Central memory CD8-positive, alpha-beta T cell (primary cell): ENCODE measurements around the gene SKIC2.

ENCODE experiments used
- ATAC-seq: fragments of 150-1000 bp; cut with Tn5 transposase; replicated peaks from 2 replicates; pipeline ENCODE4 v1.10.0; 2022; ENCODE audit warnings: mild to moderate bottlenecking, moderate FRiP score, moderate number of reproducible peaks; ENCODE audit not compliant: poor library complexity, severe bottlenecking; ENCODE audit errors: extremely low read depth
- DNase-seq, 2 donors: peaks; one replicate each; pipeline ENCODE4 v3.0.0; 2021; ENCODE audit warnings: low spot score in 2 of 2
- H3K27ac Mint-ChIP-seq: one replicate; pipeline ENCODE4 v1.8.0; 2022; ENCODE audit warnings: low read depth, mild to moderate bottlenecking, moderate library complexity, mixed read lengths
- H3K27me3 Mint-ChIP-seq: one replicate; pipeline ENCODE4 v1.8.0; 2022; ENCODE audit warnings: mixed read lengths
- H3K36me3 Mint-ChIP-seq: one replicate; pipeline ENCODE4 v1.8.0; 2022; ENCODE audit warnings: mild to moderate bottlenecking, moderate library complexity, mixed read lengths; ENCODE audit not compliant: insufficient read depth
- H3K4me1 Mint-ChIP-seq: one replicate; pipeline ENCODE4 v1.8.0; 2022; ENCODE audit warnings: mixed read lengths
- H3K4me3 Mint-ChIP-seq: one replicate; pipeline ENCODE4 v1.8.0; 2022; ENCODE audit warnings: mild to moderate bottlenecking, moderate library complexity, mixed read lengths
- H3K9me3 Mint-ChIP-seq: one replicate; pipeline ENCODE4 v1.8.0; 2022; ENCODE audit warnings: mixed read lengths

SKIC2 gene

DNA sequence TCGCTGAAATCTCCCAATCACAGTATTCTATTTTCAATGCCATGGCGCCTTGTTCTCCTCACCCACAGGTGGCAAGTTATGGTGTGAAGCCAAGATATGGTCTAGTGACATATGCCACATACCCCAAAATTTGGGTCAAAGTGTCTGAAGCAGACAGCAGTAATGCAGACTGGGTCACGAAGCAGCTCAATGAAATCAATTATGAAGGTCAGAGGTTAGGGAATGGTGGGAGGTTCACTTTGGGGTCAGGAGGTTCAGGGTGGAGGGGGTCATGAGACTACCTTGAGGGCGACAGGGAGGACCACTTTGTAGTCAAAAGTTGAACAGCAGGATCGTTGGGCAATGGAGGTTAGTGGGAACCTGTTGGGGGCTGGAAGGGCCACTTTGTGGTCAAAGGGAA, 10.7 kb upstream of the SKIC2 start:
- no peak overlapping the region for H3K27ac Mint-ChIP-seq
- no peak overlapping the region for H3K4me3 Mint-ChIP-seq
- peaks cover 18% of the 10 kb centered on the region for H3K36me3 Mint-ChIP-seq
- no peaks in the 10 kb centered on the region for H3K4me1 Mint-ChIP-seq
- ATAC-seq, result no peak
- H3K27me3 Mint-ChIP-seq, result peaks cover 25% of the 10 kb centered on the region
- DNase-seq, result no peak
- no peaks in the 10 kb centered on the region for H3K9me3 Mint-ChIP-seq

DNA sequence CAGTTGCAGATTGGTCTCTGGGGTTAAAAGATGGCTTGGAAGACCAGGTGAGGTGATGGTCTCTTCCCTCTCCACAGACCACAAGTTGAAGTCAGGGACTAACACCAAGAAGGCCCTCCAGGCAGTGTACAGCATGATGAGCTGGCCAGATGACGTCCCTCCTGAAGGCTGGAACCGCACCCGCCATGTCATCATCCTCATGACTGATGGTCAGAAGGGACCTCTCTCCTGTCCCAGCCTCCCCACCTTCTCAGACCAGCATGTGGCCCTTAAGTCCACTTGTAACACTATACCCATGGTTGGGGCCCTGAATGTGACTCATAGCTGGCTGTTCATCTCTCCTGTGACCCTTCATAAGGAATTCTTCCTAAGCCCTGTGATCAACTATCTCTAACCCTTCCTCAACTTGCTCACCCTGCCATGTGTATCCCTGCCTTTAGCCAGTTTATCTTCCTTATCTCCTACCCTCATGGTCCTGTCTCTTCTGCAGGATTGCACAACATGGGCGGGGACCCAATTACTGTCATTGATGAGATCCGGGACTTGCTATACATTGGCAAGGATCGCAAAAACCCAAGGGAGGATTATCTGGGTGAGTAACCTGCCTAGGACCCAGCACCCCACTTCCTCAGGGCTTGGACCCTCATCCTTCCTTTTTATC, 10.1 kb upstream of the SKIC2 start:
- H3K9me3 Mint-ChIP-seq, result no peaks in the 10 kb centered on the region
- DNase-seq, result no peak
- ATAC-seq, result no peak
- peaks cover 22% of the 10 kb centered on the region for H3K36me3 Mint-ChIP-seq
- no peak overlapping the region for H3K4me3 Mint-ChIP-seq
- peaks cover 21% of the 10 kb centered on the region for H3K27me3 Mint-ChIP-seq
- no peaks in the 10 kb centered on the region for H3K4me1 Mint-ChIP-seq
- no peak overlapping the region for H3K27ac Mint-ChIP-seq

DNA sequence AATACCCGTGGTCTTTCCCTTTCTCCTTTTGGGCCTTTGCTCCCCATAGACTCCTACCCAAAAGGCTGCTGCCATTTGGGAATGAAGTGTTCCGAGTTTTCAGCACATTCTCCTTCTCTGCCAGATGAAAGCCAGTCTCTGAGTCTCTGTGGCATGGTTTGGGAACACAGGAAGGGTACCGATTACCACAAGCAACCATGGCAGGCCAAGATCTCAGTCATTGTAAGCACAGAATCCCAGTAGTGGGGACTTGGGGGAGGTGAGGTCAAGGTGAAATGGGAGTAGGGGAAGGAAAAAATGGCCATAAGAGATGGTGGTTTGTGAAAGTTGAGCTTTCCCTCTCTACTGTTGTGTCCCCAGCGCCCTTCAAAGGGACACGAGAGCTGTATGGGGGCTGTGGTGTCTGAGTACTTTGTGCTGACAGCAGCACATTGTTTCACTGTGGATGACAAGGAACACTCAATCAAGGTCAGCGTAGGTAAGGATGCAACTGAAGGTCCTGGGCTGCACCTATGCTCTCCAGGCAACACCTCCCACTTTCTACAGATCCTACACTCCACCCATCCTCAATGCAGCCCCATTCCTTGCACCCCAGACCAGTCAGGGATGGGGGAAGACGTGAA, 8.9 kb upstream of the SKIC2 start:
- DNase-seq (no peak), ATAC-seq (no peak)
- Mint-ChIP-seq H3K4me1 (no peaks in the 10 kb centered on the region), H3K36me3 (peaks cover 33% of the 10 kb centered on the region), H3K4me3 (no peak overlapping the region), H3K9me3 (no peaks in the 10 kb centered on the region), H3K27me3 (peaks cover 9% of the 10 kb centered on the region), H3K27ac (no peak overlapping the region)

DNA sequence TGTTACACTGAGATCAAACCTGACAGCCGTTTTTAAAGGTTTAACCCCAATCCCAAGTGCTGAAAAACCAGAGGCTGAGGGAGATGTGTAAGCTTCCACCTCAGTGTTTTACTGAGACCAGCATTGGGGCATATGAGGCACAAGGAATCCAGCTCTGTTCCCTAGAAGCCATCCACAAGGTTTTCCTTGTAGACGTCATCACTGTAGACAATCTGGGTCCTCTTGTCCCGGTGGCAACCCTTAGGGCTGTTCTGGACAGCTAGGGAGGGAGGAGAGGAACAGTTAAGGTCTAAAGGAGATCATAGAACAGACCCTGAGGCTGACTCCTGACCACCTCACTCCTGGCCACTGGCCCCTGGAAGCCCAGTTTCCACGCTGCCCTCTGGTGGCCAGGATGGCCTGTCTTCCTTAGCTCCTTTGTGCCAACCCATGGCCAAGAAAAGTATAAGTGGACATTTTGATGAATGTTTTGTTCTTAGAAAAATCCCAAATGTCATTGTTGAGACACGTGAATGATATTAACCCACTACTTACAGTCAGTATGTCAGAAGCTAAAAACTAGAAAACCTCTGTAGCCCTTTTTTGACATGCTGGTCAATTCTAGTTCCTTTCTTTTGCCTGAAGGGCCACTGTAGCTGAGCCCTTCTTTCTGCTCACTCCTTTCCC, 6.7 kb upstream of the SKIC2 start:
- no peak for ATAC-seq
- peaks cover 5% of the 10 kb centered on the region for H3K4me1 Mint-ChIP-seq
- H3K36me3 Mint-ChIP-seq, result peaks cover 47% of the 10 kb centered on the region
- DNase-seq, result no peak
- no peaks in the 10 kb centered on the region for H3K27me3 Mint-ChIP-seq
- H3K4me3 Mint-ChIP-seq, result no peak overlapping the region
- H3K27ac Mint-ChIP-seq, result no peak overlapping the region
- H3K9me3 Mint-ChIP-seq, result no peaks in the 10 kb centered on the region

DNA sequence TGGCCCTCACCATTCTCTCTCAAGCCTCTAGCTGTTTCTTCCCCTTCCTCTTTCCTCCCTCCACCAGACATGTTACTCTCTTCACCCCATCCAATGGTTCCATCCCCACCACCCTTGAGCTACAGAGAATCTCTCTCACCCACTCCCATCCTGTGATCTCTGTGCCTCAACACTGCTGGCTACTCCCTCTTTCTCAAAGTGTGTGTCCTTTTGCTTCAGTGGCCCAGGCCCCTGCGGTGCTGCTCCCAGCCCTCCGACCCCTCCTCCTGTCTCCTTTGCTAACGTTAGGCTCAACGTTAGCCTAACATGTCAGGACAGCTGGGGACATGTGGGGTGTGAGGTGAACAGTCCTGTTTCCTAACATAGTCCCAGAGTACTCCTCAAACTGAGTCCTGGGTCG, 6.1 kb upstream of the SKIC2 start:
- DNase-seq (no peak), ATAC-seq (no peak)
- H3K4me3 Mint-ChIP-seq, result no peak overlapping the region
- H3K27me3 Mint-ChIP-seq, result no peaks in the 10 kb centered on the region
- H3K27ac Mint-ChIP-seq, result no peak overlapping the region
- no peaks in the 10 kb centered on the region for H3K9me3 Mint-ChIP-seq
- H3K36me3 Mint-ChIP-seq, result peaks cover 48% of the 10 kb centered on the region
- peaks cover 11% of the 10 kb centered on the region for H3K4me1 Mint-ChIP-seq

DNA sequence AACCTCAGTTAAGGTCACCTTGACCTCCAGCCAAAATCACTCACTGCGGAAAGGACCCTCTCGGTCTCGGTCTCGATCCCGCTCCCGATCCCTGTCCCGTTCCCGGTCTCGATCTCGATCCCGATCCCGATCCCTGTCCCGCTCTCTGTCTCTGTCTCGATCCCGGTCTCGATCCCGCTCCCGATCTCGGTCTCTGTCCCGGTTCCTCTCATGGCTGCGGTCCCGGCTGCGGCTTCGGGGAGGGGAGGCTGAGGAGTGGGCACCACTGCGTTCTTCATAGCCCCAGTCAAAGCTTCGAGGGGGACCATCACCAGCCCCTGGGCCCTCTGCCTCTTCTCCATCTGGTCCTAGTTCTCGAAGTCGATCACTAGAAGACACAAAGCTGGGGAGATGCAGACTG, 4.5 kb upstream of the SKIC2 start:
- Mint-ChIP-seq H3K27ac (no peak overlapping the region), H3K9me3 (no peaks in the 10 kb centered on the region), H3K36me3 (peaks cover 54% of the 10 kb centered on the region), H3K4me1 (peaks cover 25% of the 10 kb centered on the region), H3K27me3 (no peaks in the 10 kb centered on the region), H3K4me3 (no peak overlapping the region)
- DNase-seq (no peak), ATAC-seq (no peak)

DNA sequence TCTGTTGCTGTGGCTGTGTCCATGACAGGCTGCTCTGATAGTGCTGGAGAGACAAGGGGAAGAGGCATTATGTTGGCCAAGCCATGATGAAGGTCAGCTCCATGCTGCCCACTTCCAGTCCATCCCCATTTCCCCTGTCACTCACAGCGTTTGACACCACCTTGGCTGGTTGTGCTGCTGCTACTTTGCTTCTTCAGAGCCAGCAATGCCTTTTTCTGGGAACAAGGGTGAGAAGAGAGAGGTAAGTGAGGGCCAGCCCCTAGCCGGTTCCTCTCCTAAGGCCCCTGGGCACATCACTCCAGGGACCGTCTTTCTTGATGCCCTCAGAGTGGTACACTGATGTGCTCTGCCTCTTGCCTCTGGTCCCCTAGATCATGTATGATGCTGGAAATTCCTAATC, 2.2 kb upstream of the SKIC2 start:
- H3K36me3 Mint-ChIP-seq, result peaks cover 53% of the 10 kb centered on the region
- no peak for DNase-seq
- H3K9me3 Mint-ChIP-seq, result no peaks in the 10 kb centered on the region
- H3K27me3 Mint-ChIP-seq, result no peaks in the 10 kb centered on the region
- ATAC-seq, result no peak
- H3K27ac Mint-ChIP-seq, result peak overlapping the region; percentile 98
- peak overlapping the region; percentile 90 for H3K4me3 Mint-ChIP-seq
- peaks cover 38% of the 10 kb centered on the region for H3K4me1 Mint-ChIP-seq

DNA sequence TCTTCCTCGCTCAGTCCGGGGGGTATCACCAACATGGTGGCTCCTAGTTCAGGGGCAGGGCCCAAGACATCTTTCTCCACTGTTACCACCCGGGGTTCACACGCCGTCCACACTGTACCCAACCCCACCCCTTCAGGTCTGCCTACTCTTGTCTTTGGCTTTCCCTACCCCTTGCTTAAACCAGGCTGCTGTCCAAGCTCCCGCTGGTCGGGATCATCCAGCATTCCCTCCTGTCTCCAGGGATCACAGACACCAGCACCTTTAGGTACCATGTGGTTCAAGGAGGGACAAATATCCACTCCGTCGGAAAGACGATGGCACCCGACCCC, 599 bp upstream of the SKIC2 start:
- Mint-ChIP-seq H3K4me1 (peaks cover 47% of the 10 kb centered on the region), H3K27me3 (no peaks in the 10 kb centered on the region), H3K36me3 (peaks cover 55% of the 10 kb centered on the region), H3K4me3 (peak overlapping the region; percentile 90), H3K9me3 (no peaks in the 10 kb centered on the region), H3K27ac (peak overlapping the region; percentile 98)
- ATAC-seq (no peak), DNase-seq (no peak)

DNA sequence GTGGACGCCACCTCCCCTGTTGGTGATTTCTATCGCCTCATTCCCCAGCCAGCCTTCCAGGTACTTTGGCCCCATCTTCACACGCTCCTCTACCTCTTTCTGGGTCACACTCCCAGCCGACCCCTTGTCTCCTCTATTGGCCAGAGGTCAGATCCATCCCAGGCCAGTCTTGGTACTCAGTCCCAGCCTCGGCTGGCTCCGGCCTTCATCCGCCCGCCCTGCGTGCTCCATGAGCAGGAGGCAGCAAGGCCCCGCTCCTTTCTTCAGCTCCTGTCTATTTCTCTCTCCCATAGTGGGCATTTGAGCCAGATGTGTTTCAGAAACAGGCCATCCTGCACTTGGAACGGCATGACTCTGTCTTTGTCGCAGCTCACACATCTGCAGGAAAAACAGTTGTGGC, 2.6 kb downstream of the SKIC2 start:
- Mint-ChIP-seq H3K36me3 (peaks cover 45% of the 10 kb centered on the region), H3K27ac (peak overlapping the region; percentile 98)

DNA sequence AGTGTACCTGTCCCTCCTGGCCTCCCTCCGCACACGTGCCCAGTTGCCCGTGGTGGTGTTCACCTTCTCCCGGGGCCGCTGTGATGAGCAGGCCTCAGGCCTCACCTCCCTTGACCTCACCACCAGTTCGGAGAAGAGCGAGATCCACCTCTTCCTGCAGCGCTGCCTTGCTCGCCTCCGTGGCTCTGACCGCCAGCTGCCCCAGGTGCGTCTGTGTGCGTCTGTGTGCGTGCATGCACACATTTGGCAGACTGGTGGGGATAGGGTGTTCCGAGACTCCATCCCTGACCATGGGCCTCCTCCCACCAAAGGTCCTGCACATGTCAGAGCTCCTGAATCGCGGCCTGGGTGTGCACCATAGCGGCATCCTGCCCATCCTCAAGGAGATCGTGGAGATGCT, 4.9 kb downstream of the SKIC2 start:
- Mint-ChIP-seq H3K4me3 (no peak overlapping the region), H3K36me3 (peaks cover 48% of the 10 kb centered on the region), H3K27me3 (no peaks in the 10 kb centered on the region), H3K27ac (no peak overlapping the region), H3K4me1 (peaks cover 38% of the 10 kb centered on the region), H3K9me3 (no peaks in the 10 kb centered on the region)
- ATAC-seq (no peak), DNase-seq (no peak)

More for the DNA sequence above, 2.6 kb downstream of the SKIC2 start:
- ATAC-seq (no peak), DNase-seq (no peak)
- peaks cover 47% of the 10 kb centered on the region for H3K4me1 Mint-ChIP-seq
- no peaks in the 10 kb centered on the region for H3K27me3 Mint-ChIP-seq
- no peaks in the 10 kb centered on the region for H3K9me3 Mint-ChIP-seq
- no peak overlapping the region for H3K4me3 Mint-ChIP-seq

DNA sequence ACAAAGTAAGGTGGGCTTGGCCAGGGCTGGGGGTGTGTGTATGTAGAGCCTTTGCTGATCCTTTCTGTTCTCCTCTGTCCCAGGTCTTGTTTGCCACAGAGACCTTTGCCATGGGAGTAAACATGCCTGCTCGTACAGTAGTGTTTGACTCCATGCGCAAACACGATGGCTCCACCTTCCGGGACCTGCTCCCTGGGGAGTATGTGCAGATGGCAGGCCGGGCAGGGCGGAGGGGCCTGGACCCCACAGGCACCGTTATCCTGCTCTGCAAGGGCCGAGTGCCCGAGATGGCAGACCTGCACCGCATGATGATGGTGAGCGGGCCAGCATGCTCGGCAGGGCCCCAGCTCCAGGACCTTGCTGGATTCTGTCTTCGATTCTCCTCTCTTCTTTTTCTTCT, 6.7 kb downstream of the SKIC2 start:
- Mint-ChIP-seq H3K4me3 (no peak overlapping the region), H3K27me3 (no peaks in the 10 kb centered on the region), H3K36me3 (peaks cover 50% of the 10 kb centered on the region), H3K4me1 (peaks cover 34% of the 10 kb centered on the region), H3K27ac (no peak overlapping the region), H3K9me3 (no peaks in the 10 kb centered on the region)
- ATAC-seq (no peak), DNase-seq (no peak)

DNA sequence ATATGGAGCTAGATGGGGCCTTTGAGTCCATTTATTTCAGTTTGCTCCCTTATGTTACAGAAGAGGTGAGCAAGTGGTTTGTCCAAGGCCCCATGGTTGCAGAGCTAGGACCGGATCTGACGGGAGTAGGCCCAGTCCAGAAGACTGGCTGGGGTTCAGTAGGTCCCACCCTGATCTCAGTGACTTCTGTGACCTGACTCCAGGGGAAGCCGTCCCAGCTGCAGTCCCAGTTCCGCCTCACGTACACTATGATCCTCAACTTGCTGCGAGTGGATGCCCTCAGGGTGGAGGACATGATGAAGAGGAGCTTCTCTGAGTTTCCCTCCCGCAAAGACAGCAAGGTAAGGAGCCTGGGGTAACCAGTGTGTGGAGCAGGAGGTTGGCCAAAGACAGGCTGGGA, 7.5 kb downstream of the SKIC2 start:
- H3K27ac Mint-ChIP-seq, result peak overlapping the region; percentile 57
- H3K27me3 Mint-ChIP-seq, result no peaks in the 10 kb centered on the region
- H3K4me3 Mint-ChIP-seq, result no peak overlapping the region
- DNase-seq, result no peak
- no peak for ATAC-seq
- no peaks in the 10 kb centered on the region for H3K9me3 Mint-ChIP-seq
- H3K4me1 Mint-ChIP-seq, result peaks cover 34% of the 10 kb centered on the region
- peaks cover 48% of the 10 kb centered on the region for H3K36me3 Mint-ChIP-seq
